ENCODE measurements around the gene NECTIN1.

GRCh38 chr11:119720311-119720913, 8.6 kb downstream of the NECTIN1 start:
- no peak for TF ChIP-seq POLR2A (IDR thresholded peaks at IDR 0.05; ENCODE audit: insufficient read depth in 1 of 2, low read depth in 2 of 2, low read length in 2 of 2)
- no peak for TF ChIP-seq CBFB (CRISPR knock-in tag; IDR thresholded peaks at IDR 0.05)
- no peak for TF ChIP-seq HMGXB4 (CRISPR knock-in tag; IDR thresholded peaks at IDR 0.05; ENCODE audit: borderline replicate concordance in 1 of 2, low read depth in 1 of 2)
- no peak for TF ChIP-seq EZH2 (conservative IDR thresholded peaks at IDR 0.05; ENCODE audit: low read depth, low read length)
- TF ChIP-seq, protein P1, sequence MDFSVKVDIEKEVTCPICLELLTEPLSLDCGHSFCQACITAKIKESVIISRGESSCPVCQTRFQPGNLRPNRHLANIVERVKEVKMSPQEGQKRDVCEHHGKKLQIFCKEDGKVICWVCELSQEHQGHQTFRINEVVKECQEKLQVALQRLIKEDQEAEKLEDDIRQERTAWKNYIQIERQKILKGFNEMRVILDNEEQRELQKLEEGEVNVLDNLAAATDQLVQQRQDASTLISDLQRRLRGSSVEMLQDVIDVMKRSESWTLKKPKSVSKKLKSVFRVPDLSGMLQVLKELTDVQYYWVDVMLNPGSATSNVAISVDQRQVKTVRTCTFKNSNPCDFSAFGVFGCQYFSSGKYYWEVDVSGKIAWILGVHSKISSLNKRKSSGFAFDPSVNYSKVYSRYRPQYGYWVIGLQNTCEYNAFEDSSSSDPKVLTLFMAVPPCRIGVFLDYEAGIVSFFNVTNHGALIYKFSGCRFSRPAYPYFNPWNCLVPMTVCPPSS (IDR thresholded peaks at IDR 0.05) = no peak
- TF ChIP-seq RAD21 (CRISPR knock-in tag; IDR thresholded peaks at IDR 0.05) = no peak
- no peak for TF ChIP-seq ZFP41 (CRISPR knock-in tag; IDR thresholded peaks at IDR 0.05; ENCODE audit: borderline replicate concordance)
- TF ChIP-seq CEBPG (CRISPR knock-in tag; IDR thresholded peaks at IDR 0.05) = no peak
- no peak for TF ChIP-seq ZNF670 (CRISPR knock-in tag; IDR thresholded peaks at IDR 0.05; ENCODE audit: borderline replicate concordance)
- TF ChIP-seq ZNF281 (CRISPR knock-in tag; IDR thresholded peaks at IDR 0.05; ENCODE audit: borderline replicate concordance) = no peak

Data from HepG2 (cell line).